GM19023 (cell line): Measurements from ENCODE around the gene CHPT1.
"Not testable (repeated sequence)": the region's sequence is repeated elsewhere in the genome, so short reads cannot be mapped to it uniquely, and the experiment has no call there.

Source experiments
- ATAC-seq: cut with Tn5 transposase; IDR thresholded peaks from one replicate; pipeline ENCODE4 v1.9.1; 2021; ENCODE audit warnings: mild to moderate bottlenecking, moderate library complexity; ENCODE audit not compliant: unreplicated experiment

The CHPT1 gene

GRCh38 chr12:101697197-101697929, at the start of gene CHPT1:
TSS of gene CHPT1 (plus strand) at chr12:101697640. CDS start at chr12:101697862, 222 bp downstream.
- ATAC-seq, result peak; percentile 77

- ATAC-seq, result no peak
These were observed 49.7 kb upstream of the CHPT1 start for GRCh38 chr12:101647711-101648110.

- no peak for ATAC-seq
These were observed 49.2 kb upstream of the CHPT1 start for GRCh38 chr12:101648195-101648594.

GRCh38 chr12:101650346-101651117, 46.9 kb upstream of the CHPT1 start:
- no peak for ATAC-seq

- no peak for ATAC-seq
These were observed 44.4 kb upstream of the CHPT1 start for GRCh38 chr12:101653030-101653429.

- ATAC-seq, result no peak
These were observed 43.9 kb upstream of the CHPT1 start for GRCh38 chr12:101653503-101653902.

GRCh38 chr12:101654442-101654841, 43.0 kb upstream of the CHPT1 start:
- no peak for ATAC-seq

GRCh38 chr12:101655393-101655792, 42.0 kb upstream of the CHPT1 start:
- no peak for ATAC-seq

- not testable (repeated sequence) for ATAC-seq
These were observed 36.8 kb upstream of the CHPT1 start for GRCh38 chr12:101660662-101661061.

GRCh38 chr12:101663298-101663697, 34.1 kb upstream of the CHPT1 start:
- no peak for ATAC-seq

- no peak for ATAC-seq
These were observed 32.4 kb upstream of the CHPT1 start for GRCh38 chr12:101664992-101665391.

- ATAC-seq, result no peak
These were observed 31.2 kb upstream of the CHPT1 start for GRCh38 chr12:101666052-101666728.

- no peak for ATAC-seq
These were observed 29.8 kb upstream of the CHPT1 start for GRCh38 chr12:101667591-101667990.

GRCh38 chr12:101670007-101670671, 27.3 kb upstream of the CHPT1 start:
- no peak for ATAC-seq

GRCh38 chr12:101671157-101671791, 26.2 kb upstream of the CHPT1 start:
- peak; percentile 68 for ATAC-seq

GRCh38 chr12:101671833-101672232, 25.6 kb upstream of the CHPT1 start:
- no peak for ATAC-seq

GRCh38 chr12:101675555-101675954, 21.9 kb upstream of the CHPT1 start:
- no peak for ATAC-seq

GRCh38 chr12:101676497-101676896, 20.9 kb upstream of the CHPT1 start:
- not testable (repeated sequence) for ATAC-seq

GRCh38 chr12:101678081-101678480, 19.4 kb upstream of the CHPT1 start:
- ATAC-seq, result no peak

GRCh38 chr12:101680240-101680639, 17.2 kb upstream of the CHPT1 start:
- no peak for ATAC-seq

- no peak for ATAC-seq
These were observed 16.8 kb upstream of the CHPT1 start for GRCh38 chr12:101680647-101681046.
